WTC11 (cell line): Measurements from ENCODE around the gene LFNG. TPM values are rescaled to one million over a fixed set of nuclear protein-coding genes. Genes with fewer than 3 reads are reported as not detected.
"Not testable (repeated sequence)": the region's sequence is repeated elsewhere in the genome, so short reads cannot be mapped to it uniquely, and the experiment has no call there.

Experiments used
- ATAC-seq: fragments of 200-7000 bp; cut with Tn5 transposase; 2 replicates; pipeline ENCODE4 v1.10.0; 2021; ENCODE audit warnings: mild to moderate bottlenecking, moderate library complexity
- CTCF ChIA-PET: fragments of 300-600 bp; sonication (Branson Sonifier 250); formaldehyde crosslinking; loops from one replicate; lab custom pipeline; 2021; ENCODE audit warnings: antibody characterized with exemption; lab: Charles Lee
- POLR2A ChIA-PET: fragments of 350-600 bp; sonication (Branson Sonifier 250); formaldehyde crosslinking; loops from one replicate; lab custom pipeline; 2021; ENCODE audit warnings: antibody characterized with exemption; lab: Charles Lee
- DNase-seq: peaks from one replicate; pipeline ENCODE4 v3.0.0; 2021; ENCODE audit warnings: low spot score
- H3K27ac Mint-ChIP-seq: 2 replicates; pipeline ENCODE4 v1.8.0; 2021; ENCODE audit warnings: mixed read lengths
- H3K27me3 Mint-ChIP-seq: 2 replicates; pipeline ENCODE4 v1.8.0; 2021; ENCODE audit warnings: low read depth, mild to moderate bottlenecking, moderate library complexity, mixed read lengths
- H3K36me3 Mint-ChIP-seq: 2 replicates; pipeline ENCODE4 v1.8.0; 2021; ENCODE audit warnings: mixed read lengths
- H3K4me1 Mint-ChIP-seq: 2 replicates; pipeline ENCODE4 v1.8.0; 2022; ENCODE audit warnings: mixed read lengths
- H3K4me3 Mint-ChIP-seq: 2 replicates; pipeline ENCODE4 v1.8.0; 2021; ENCODE audit warnings: mild to moderate bottlenecking, moderate library complexity, mixed read lengths
- H3K9me3 Mint-ChIP-seq: 2 replicates; pipeline ENCODE4 v1.8.0; 2021; ENCODE audit warnings: mixed read lengths
- KAT7 ChIP-seq: sonication (generic); formaldehyde crosslinking; IDR thresholded peaks from 2 replicates; pipeline ENCODE4 v1.8.1; 2023; ENCODE audit warnings: missing genetic modification reagents, mild to moderate bottlenecking, borderline replicate concordance
- NFATC4 ChIP-seq: fragments of 250-450 bp; sonication (Bioruptor Pico); IDR thresholded peaks from 2 replicates; pipeline ENCODE4 v1.9.0; 2021; ENCODE audit warnings: mild to moderate bottlenecking
- NR1H2 ChIP-seq: sonication (generic); formaldehyde crosslinking; IDR thresholded peaks from 2 replicates; pipeline ENCODE4 v1.9.0; 2021; ENCODE audit warnings: mild to moderate bottlenecking, moderate library complexity, missing genetic modification reagents
- SMAD3 ChIP-seq: sonication (generic); formaldehyde crosslinking; IDR thresholded peaks from 2 replicates; pipeline ENCODE4 v1.8.0; 2022; ENCODE audit warnings: missing genetic modification reagents, mild to moderate bottlenecking, borderline replicate concordance
- SMAD4 ChIP-seq: sonication (generic); formaldehyde crosslinking; IDR thresholded peaks from 2 replicates; pipeline ENCODE4 v1.8.0; 2022; ENCODE audit warnings: mild to moderate bottlenecking, missing genetic modification reagents
- ZNF317 ChIP-seq: sonication (generic); formaldehyde crosslinking; IDR thresholded peaks from 2 replicates; pipeline ENCODE4 v1.8.1; 2023; ENCODE audit warnings: low read depth, mild to moderate bottlenecking, moderate library complexity, missing genetic modification reagents, borderline replicate concordance
- ZNF532 ChIP-seq: fragments of 250-450 bp; sonication (Bioruptor Pico); IDR thresholded peaks from 2 replicates; pipeline ENCODE4 v1.9.0; 2021; ENCODE audit warnings: mild to moderate bottlenecking, borderline replicate concordance
- ZNF671 ChIP-seq: fragments of 250-450 bp; sonication (Bioruptor Pico); IDR thresholded peaks from 2 replicates; pipeline ENCODE4 v1.8.0; 2021; ENCODE audit warnings: mild to moderate bottlenecking
- total RNA-seq: library from RNA; stranded (reverse); gene quantifications from 3 replicates; pipeline ENCODE4 v1.2.3, GENCODE V29; 2021

LFNG gene
- total RNA-seq, 1 experiment from 2014 or later: 29.4 TPM

- no peak for TF ChIP-seq ZNF532 (CRISPR knock-in tag)
- no peak for TF ChIP-seq ZNF317 (CRISPR knock-in tag)
- TF ChIP-seq ZNF671 (CRISPR knock-in tag): no peak
- TF ChIP-seq, all 79 proteins: peak for 0
Measured at GRCh38 chr7:2529161-2530070, 9.8 kb downstream of the LFNG start (continued).

GRCh38 chr7:2530071-2530987 lies 10.8 kb downstream of the LFNG start:
- Mint-ChIP-seq H3K27me3 (no peaks in the 10 kb centered on the region), H3K9me3 (no peaks in the 10 kb centered on the region), H3K27ac (peak overlapping the region; percentile 70; the same call in 1 of the 2 replicates), H3K36me3 (peaks cover 7% of the 10 kb centered on the region; the same call in 1 of the 2 replicates), H3K4me3 (no peak overlapping the region)
- CTCF ChIA-PET: interaction anchor here (0.5 to 1.3 kb wide), 3 partner anchors 28 to 61 kb away, joined by 3 to 4 read pairs (median 3); partner anchors contain the start of gene IQCE
- DNase-seq (no peak), ATAC-seq (no peak)
- POLR2A ChIA-PET: no interaction called here
- TF ChIP-seq KAT7 (CRISPR knock-in tag) (no peak), SMAD3 (CRISPR knock-in tag) (no peak), SMAD4 (CRISPR knock-in tag) (no peak), NR1H2 (CRISPR knock-in tag) (no peak), NFATC4 (no peak)
- TF ChIP-seq, all 79 proteins: peak for 0
- H3K4me1 Mint-ChIP-seq: peaks cover 19% of the 10 kb centered on the region

- POLR2A ChIA-PET, H3K9me3 Mint-ChIP-seq, H3K4me3 Mint-ChIP-seq, H3K36me3 Mint-ChIP-seq, H3K27me3 Mint-ChIP-seq, DNase-seq: not testable (repeated sequence)
- CTCF ChIA-PET: interaction anchor here (1.0 to 1.3 kb wide), 2 partner anchors 28 to 62 kb away, joined by 3 read pairs; partner anchors contain the start of gene IQCE
- peak; percentile 15; the same call in 1 of the 2 replicates for ATAC-seq
- Mint-ChIP-seq H3K4me1 (peaks cover 12% of the 10 kb centered on the region), H3K27ac (0 out of 2 replicates have a peak overlapping the region, but pooled peaks have one; percentile 70)
Measured at GRCh38 chr7:2530994-2531795, 11.6 kb downstream of the LFNG start.

GRCh38 chr7:2531796-2532110 lies 12.2 kb downstream of the LFNG start:
- H3K4me3 Mint-ChIP-seq, CTCF ChIA-PET, H3K27me3 Mint-ChIP-seq, POLR2A ChIA-PET, H3K9me3 Mint-ChIP-seq, H3K27ac Mint-ChIP-seq, DNase-seq, H3K36me3 Mint-ChIP-seq: not testable (repeated sequence)
- peaks cover 11% of the 10 kb centered on the region for H3K4me1 Mint-ChIP-seq
- ATAC-seq: peak; percentile 6; the same call in 1 of the 2 replicates

GRCh38 chr7:2532199-2532772 lies 12.7 kb downstream of the LFNG start:
- H3K4me3 Mint-ChIP-seq, ATAC-seq, H3K36me3 Mint-ChIP-seq, CTCF ChIA-PET, H3K27me3 Mint-ChIP-seq, H3K9me3 Mint-ChIP-seq, POLR2A ChIA-PET, DNase-seq, H3K27ac Mint-ChIP-seq: not testable (repeated sequence)
- peaks cover 11% of the 10 kb centered on the region for H3K4me1 Mint-ChIP-seq

GRCh38 chr7:2532816-2533215 lies 13.2 kb downstream of the LFNG start:
- not testable (repeated sequence) for H3K27me3 Mint-ChIP-seq, ATAC-seq, H3K27ac Mint-ChIP-seq, H3K9me3 Mint-ChIP-seq, H3K4me3 Mint-ChIP-seq, DNase-seq, H3K36me3 Mint-ChIP-seq, H3K4me1 Mint-ChIP-seq
- ChIA-PET POLR2A (interaction anchor here (0.7 kb wide), 2 partner anchors 34 to 398 kb away, joined by 5 read pairs; no protein-coding TSS in a partner anchor), CTCF (interaction anchor here (0.6 kb wide), 1 partner anchor 1859 kb away, joined by 3 read pairs; no protein-coding TSS in a partner anchor)

- DNase-seq, H3K36me3 Mint-ChIP-seq, H3K27ac Mint-ChIP-seq, H3K27me3 Mint-ChIP-seq, H3K4me3 Mint-ChIP-seq, CTCF ChIA-PET, H3K9me3 Mint-ChIP-seq, H3K4me1 Mint-ChIP-seq, ATAC-seq, POLR2A ChIA-PET: not testable (repeated sequence)
Measured at GRCh38 chr7:2533566-2533965, 14.0 kb downstream of the LFNG start.

GRCh38 chr7:2534214-2534613 lies 14.6 kb downstream of the LFNG start:
- H3K4me1 Mint-ChIP-seq, POLR2A ChIA-PET, ATAC-seq, H3K27me3 Mint-ChIP-seq, CTCF ChIA-PET, H3K36me3 Mint-ChIP-seq, H3K27ac Mint-ChIP-seq, DNase-seq, H3K4me3 Mint-ChIP-seq, H3K9me3 Mint-ChIP-seq: not testable (repeated sequence)
